HepG2 (cell line): ENCODE measurements around the gene CKMT1A. TPM values are rescaled to one million over a fixed set of nuclear protein-coding genes. Genes with fewer than 3 reads are reported as not detected.
"Not testable (repeated sequence)": the region's sequence is repeated elsewhere in the genome, so short reads cannot be mapped to it uniquely, and the experiment has no call there.

Experiments used
- ATAC-seq: fragments of 200-7000 bp; cut with Tn5 transposase; 3 replicates; pipeline ENCODE4 v1.9.1; 2020; ENCODE audit warnings: mild to moderate bottlenecking, moderate library complexity
- BruUV-seq: library from RNA; stranded (reverse); fragments of 400-500 nt; replicated peaks from 2 replicates; lab custom pipeline; 2021; lab: Mats Ljungman, UMichigan
- CTCF ChIA-PET: fragments of 300-600 bp; formaldehyde crosslinking; extraction: SDS; loops from one replicate; lab custom pipeline; 2021; ENCODE audit warnings: low total read pairs, inconsistent platforms, low intra/inter-chr PET ratio; lab: Yijun Ruan, JAX
- POLR2A ChIA-PET: fragments of 350-600 bp; sonication (Branson Sonifier 250); formaldehyde crosslinking; loops from one replicate; lab custom pipeline; 2020; ENCODE audit warnings: antibody characterized with exemption, inconsistent platforms; lab: Yijun Ruan, JAX
- DNase-seq: peaks from one replicate; pipeline ENCODE4 v3.0.0-alpha.2; 2015; ENCODE audit warnings: low spot score
- FAIRE-seq: peaks from 3 replicates; lab custom pipeline; 2011; peaks lifted over from hg19 to GRCh38; lab: Jason Lieb, UNC
- H2AFZ ChIP-seq: one replicate; pipeline ENCODE4 v1.6.1; 2011; ENCODE audit warnings: low read length, inconsistent platforms
- H3K27ac ChIP-seq: fragments of 300-600 bp; 3 replicates; pipeline ENCODE4 v1.8.0; 2011; ENCODE audit warnings: mixed run types, mild to moderate bottlenecking, mixed read lengths, low read length, inconsistent platforms; ENCODE audit not compliant: insufficient read depth; ENCODE audit errors: extremely low read length
- H3K27me3 ChIP-seq, 2 experiments: fragments of 200-600 bp in 1 of 2; 2 replicates in 1 of 2; 3 replicates in 1 of 2; pipeline versions ENCODE4 v1.6.0 to v1.8.0; 2011; ENCODE audit warnings: low read length in 2 of 2, mild to moderate bottlenecking in 2 of 2, moderate library complexity in 2 of 2, inconsistent platforms in 1 of 2; ENCODE audit not compliant: insufficient read depth in 2 of 2, control insufficient read depth in 1 of 2
- H3K36me3 ChIP-seq, 2 experiments: fragments of 200-600 bp in 1 of 2; replicated peaks in 1 of 2; 2 replicates in 1 of 2; 3 replicates in 1 of 2; pipeline versions ENCODE4 v1.5.1 to v1.8.0; 2011; ENCODE audit warnings: low read length in 2 of 2, inconsistent platforms in 1 of 2; ENCODE audit not compliant: insufficient read depth in 2 of 2, control insufficient read depth in 1 of 2
- H3K4me1 ChIP-seq: 2 replicates; pipeline ENCODE4 v1.5.1; 2012; ENCODE audit warnings: low read length, inconsistent platforms; ENCODE audit not compliant: insufficient read depth
- H3K4me2 ChIP-seq: 2 replicates; pipeline ENCODE4 v1.6.0; 2011; ENCODE audit warnings: low read depth, low read length, inconsistent platforms
- H3K4me3 ChIP-seq, 3 experiments: fragments of 200-600 bp in 1 of 3; sonication (generic), shearing (Covaris generic) in 1 of 3; replicated peaks in 1 of 3; 2 replicates each; pipeline ENCODE4 v1.5.1; 2011 to 2016; ENCODE audit warnings: low read length in 3 of 3, inconsistent platforms in 2 of 3, low read depth in 2 of 3, mild to moderate bottlenecking in 2 of 3, control low read depth in 1 of 3, mixed read lengths in 1 of 3; ENCODE audit not compliant: insufficient read depth in 1 of 3
- H3K79me2 ChIP-seq: one replicate; pipeline ENCODE4 v1.6.1; 2011; ENCODE audit warnings: low read length, inconsistent platforms; ENCODE audit not compliant: insufficient read depth
- H3K9ac ChIP-seq: 2 replicates; pipeline ENCODE4 v1.6.0; 2011; ENCODE audit warnings: mild to moderate bottlenecking, low read depth, low read length, inconsistent platforms; ENCODE audit not compliant: insufficient read depth
- H3K9me3 ChIP-seq: 2 replicates; pipeline ENCODE4 v1.5.1; 2012; ENCODE audit warnings: mild to moderate bottlenecking, low read length
- H4K20me1 ChIP-seq: 2 replicates; pipeline ENCODE4 v1.6.0; 2011; ENCODE audit warnings: inconsistent platforms, mild to moderate bottlenecking, low read length, moderate library complexity; ENCODE audit not compliant: insufficient read depth
- ARID2 ChIP-seq: sonication (generic); formaldehyde crosslinking; IDR thresholded peaks from 2 replicates; pipeline ENCODE4 v1.8.1; 2022; ENCODE audit warnings: mild to moderate bottlenecking, missing genetic modification reagents, borderline replicate concordance
- ARNT2 ChIP-seq: sonication (generic); formaldehyde crosslinking; IDR thresholded peaks from 2 replicates; pipeline ENCODE4 v1.8.0; 2022; ENCODE audit warnings: mild to moderate bottlenecking, low read depth, missing genetic modification reagents, moderate library complexity
- BCL3 ChIP-seq: sonication (generic); formaldehyde crosslinking; IDR thresholded peaks from 2 replicates; pipeline ENCODE4 v1.5.1; 2020; ENCODE audit warnings: mild to moderate bottlenecking, missing genetic modification reagents, moderate library complexity
- CREB1 ChIP-seq, 2 experiments: fragments of 450-650 bp in 1 of 2; IDR thresholded peaks; 2 replicates each; pipeline ENCODE4 v1.6.1; 2016 to 2017; ENCODE audit warnings: control low read depth in 1 of 2, mild to moderate bottlenecking in 1 of 2, missing compliant biosample characterization in 1 of 2, missing genetic modification characterization in 1 of 2
- DNMT1 ChIP-seq: sonication (generic); formaldehyde crosslinking; IDR thresholded peaks from 2 replicates; pipeline ENCODE4 v1.5.1; 2020; ENCODE audit warnings: mild to moderate bottlenecking, missing genetic modification reagents
- DR1 ChIP-seq: sonication (generic); formaldehyde crosslinking; IDR thresholded peaks from 2 replicates; pipeline ENCODE4 v1.8.0; 2021; ENCODE audit warnings: mild to moderate bottlenecking, missing genetic modification reagents, inconsistent platforms
- ETV5 ChIP-seq: IDR thresholded peaks from 2 replicates; pipeline ENCODE4 v1.6.1; 2018; ENCODE audit warnings: missing biosample characterization, missing genetic modification reagents, inconsistent platforms, borderline replicate concordance
- FOSL2 ChIP-seq: sonication (generic); formaldehyde crosslinking; IDR thresholded peaks from 2 replicates; pipeline ENCODE4 v1.4.0; 2020; ENCODE audit warnings: missing genetic modification reagents
- GATAD1 ChIP-seq: IDR thresholded peaks from 2 replicates; pipeline ENCODE4 v1.6.1; 2016; ENCODE audit warnings: missing genetic modification reagents, missing compliant biosample characterization
- HOXA3 ChIP-seq: sonication (generic); formaldehyde crosslinking; IDR thresholded peaks from 2 replicates; pipeline ENCODE4 v1.5.0; 2020; ENCODE audit warnings: missing genetic modification reagents
- KAT8 ChIP-seq: IDR thresholded peaks from 2 replicates; pipeline ENCODE4 v1.6.1; 2016; ENCODE audit warnings: missing genetic modification reagents, missing compliant biosample characterization
- KLF12 ChIP-seq: sonication (generic); formaldehyde crosslinking; IDR thresholded peaks from 2 replicates; pipeline ENCODE4 v1.4.0; 2020; ENCODE audit warnings: missing genetic modification reagents, borderline replicate concordance
- MIXL1 ChIP-seq: IDR thresholded peaks from 2 replicates; pipeline ENCODE4 v1.6.1; 2016
- SNAPC2 ChIP-seq: sonication (generic); formaldehyde crosslinking; IDR thresholded peaks from 2 replicates; pipeline ENCODE4 v1.8.1; 2022; ENCODE audit warnings: mild to moderate bottlenecking, missing genetic modification reagents
- SRY ChIP-seq: sonication (generic); formaldehyde crosslinking; IDR thresholded peaks from 2 replicates; pipeline ENCODE4 v1.8.0; 2022; ENCODE audit warnings: mild to moderate bottlenecking, missing genetic modification reagents
- YEATS2 ChIP-seq: sonication (generic); formaldehyde crosslinking; IDR thresholded peaks from 2 replicates; pipeline ENCODE4 v1.4.0; 2020; ENCODE audit warnings: missing genetic modification reagents, borderline replicate concordance
- ZC3H13 ChIP-seq: sonication (generic); formaldehyde crosslinking; IDR thresholded peaks from 2 replicates; pipeline ENCODE4 v1.8.1; 2023; ENCODE audit warnings: mild to moderate bottlenecking, missing genetic modification reagents, moderate library complexity
- ZNF331 ChIP-seq: sonication (generic); formaldehyde crosslinking; IDR thresholded peaks from 2 replicates; pipeline ENCODE4 v1.4.0; 2020; ENCODE audit warnings: missing genetic modification reagents
- ZNF468 ChIP-seq: sonication (generic); formaldehyde crosslinking; IDR thresholded peaks from 2 replicates; pipeline ENCODE4 v1.8.0; 2022; ENCODE audit warnings: mild to moderate bottlenecking, moderate library complexity, missing genetic modification reagents
- ZNF556 ChIP-seq: sonication (generic); formaldehyde crosslinking; IDR thresholded peaks from 2 replicates; pipeline ENCODE4 v1.4.0; 2020; ENCODE audit warnings: mild to moderate bottlenecking, missing genetic modification reagents, borderline replicate concordance
- WGBS: methylation state at CpG from one replicate; pipeline ENCODE4 v1.1.6; 2017; ENCODE audit warnings: low lambda C conversion rate; 5-methylcytosine and 5-hydroxymethylcytosine counted together
- in situ Hi-C: cut with HindIII; loops from 2 replicates; pipeline ENCODE4 v1.10.0; 2017; ENCODE audit warnings: low pct_unique_long_range_greater_than_20kb; ENCODE audit not compliant: extremely low pct_ligation_motif_present
- intact Hi-C: fragments of 100-400 bp; cut with micrococcal nuclease; formaldehyde crosslinking; loops from one replicate; pipeline ENCODE4 v1.10.0; 2022; ENCODE audit not compliant: unreplicated experiment
- polyA plus RNA-seq, 8 experiments: library from polyadenylated mRNA; depleted of rRNA in 3 of 8; stranded (reverse) in 7 of 8; unstranded in 1 of 8; fragments of >200 nt; fragmentation: Illumina TruSeq in 4 of 8; extraction: Trizol in 4 of 8; gene quantifications; 2 replicates each; pipeline versions ENCODE4 v1.2.1 to v1.2.3, GENCODE V29; 2011 to 2016; ENCODE audit warnings: low read depth in 4 of 8, missing spikeins in 1 of 8, mixed read lengths in 1 of 8; ENCODE audit not compliant: insufficient read depth in 1 of 8
- total RNA-seq, 5 experiments: library from RNA; depleted of rRNA; stranded (reverse); fragments of >200 nt; fragmentation: Illumina TruSeq; extraction: Trizol; gene quantifications; 2 replicates each; pipeline ENCODE4 v1.2.3, GENCODE V29; 2016; ENCODE audit warnings: low read depth in 1 of 5

CKMT1A gene
- total and polyA plus RNA-seq, 2 of the 13 experiments (the other 11 are each of a cell fraction or from before 2014, with no cell fraction given): 0.13 to 0.46 TPM

- FAIRE-seq; H3K36me3 ChIP-seq; TF ChIP-seq CREB1 (CRISPR knock-in tag; IDR thresholded peaks at IDR 0.05): not testable (repeated sequence)
- TF ChIP-seq ARID2 (CRISPR knock-in tag) (0 out of 2 replicates have a peak, but pooled peaks have one; percentile 47), GATAD1 (CRISPR knock-in tag) (peak; percentile 66), ZNF331 (CRISPR knock-in tag) (peak; percentile 51; the same call in 1 of the 2 replicates), BCL3 (CRISPR knock-in tag) (peak; percentile 51; the same call in 1 of the 2 replicates), ZC3H13 (CRISPR knock-in tag) (peak; percentile 86), SRY (CRISPR knock-in tag) (peak; percentile 66; the same call in 1 of the 2 replicates), DR1 (peak; percentile 96), YEATS2 (CRISPR knock-in tag) (peak; percentile 67), KAT8 (CRISPR knock-in tag) (peak; percentile 54; the same call in 1 of the 2 replicates), HOXA3 (peak; percentile 70), DNMT1 (peak; percentile 72; the same call in 1 of the 2 replicates), CREB1 (IDR thresholded peaks at IDR 0.05) (peak; percentile 52; the same call in 1 of the 2 replicates), ETV5 (CRISPR knock-in tag) (0 out of 2 replicates have a peak, but pooled peaks have one; percentile 48), SNAPC2 (CRISPR knock-in tag) (peak; percentile 80), FOSL2 (0 out of 2 replicates have a peak, but pooled peaks have one; percentile 27), ARNT2 (CRISPR knock-in tag) (peak; percentile 84), ZNF556 (CRISPR knock-in tag) (peak; percentile 68; the same call in 1 of the 2 replicates), MIXL1 (CRISPR knock-in tag) (0 out of 2 replicates have a peak, but pooled peaks have one; percentile 36), ZNF468 (CRISPR knock-in tag) (peak; percentile 41; the same call in 1 of the 2 replicates), KLF12 (CRISPR knock-in tag) (0 out of 2 replicates have a peak, but pooled peaks have one; percentile 41)
Measured at GRCh38 chr15:43746245-43746902, 52.7 kb downstream of the CKMT1A start, which contains the start of gene PDIA3. Gene PDIA3 (plus strand): TSS chr15:43746438. CDS start chr15:43746540, 102 bp downstream.

More at GRCh38 chr15:43746245-43746902, 52.7 kb downstream of the CKMT1A start, which contains the start of gene PDIA3:
- peak; percentile 84 for DNase-seq
- H2AFZ ChIP-seq, intact Hi-C loops, CTCF ChIA-PET, H3K9me3 ChIP-seq, in situ Hi-C loops, H3K27me3 ChIP-seq, BruUV-seq: not testable (repeated sequence)
- Histone ChIP-seq H3K9ac (peak within 1 kb of the TSS; percentile 88), H4K20me1 (peaks cover 23% of the 10 kb centered on the region), H3K4me2 (peak within 1 kb of the TSS; percentile 81), H3K27ac (peak within 1 kb of the TSS; percentile 85), H3K79me2 (peaks cover 46% of the 10 kb centered on the region), H3K4me3 (peak within 1 kb of the TSS; percentile 73 to 91 (median 85)), H3K4me1 (peaks cover 37% of the 10 kb centered on the region)
- POLR2A ChIA-PET: interaction anchor here (0.6 to 2.1 kb wide), 8 partner anchors 9 to 304 kb away, joined by 3 to 8 read pairs (median 4); partner anchors contain the start of genes ELL3, HYPK and SERINC4
- WGBS: 17% methylated on average over 15 of the region's 84 CpGs
- ATAC-seq: peak; percentile 97
